BE2C (cell line): ENCODE results near the gene ITGB2.

Experiments
- DNase-seq: peaks from one replicate; pipeline ENCODE4 v3.0.0-alpha.2; 2020
- H3K27me3 ChIP-seq: fragments of 250-450 bp; sonication (Bioruptor Pico); 2 replicates; pipeline ENCODE4 v1.5.1; 2020; ENCODE audit warnings: mild to moderate bottlenecking
- H3K36me3 ChIP-seq: fragments of 250-450 bp; sonication (Bioruptor Pico); 2 replicates; pipeline ENCODE4 v1.5.1; 2020; ENCODE audit warnings: mild to moderate bottlenecking
- H3K4me1 ChIP-seq: fragments of 250-450 bp; sonication (Bioruptor Pico); 2 replicates; pipeline ENCODE4 v1.5.1; 2020
- H3K4me3 ChIP-seq: 2 replicates; pipeline ENCODE4 v1.5.1; 2011; ENCODE audit warnings: low read depth, low read length
- H3K9me3 ChIP-seq: fragments of 250-450 bp; sonication (Bioruptor Pico); 2 replicates; pipeline ENCODE4 v1.5.1; 2020
- CTCF ChIP-seq: IDR thresholded peaks from 2 replicates; pipeline ENCODE4 v1.5.1; 2012; ENCODE audit warnings: mild to moderate bottlenecking, low read depth, low read length

The ITGB2 gene

GRCh38 chr21:44871576-44872269 is 49.0 kb downstream of the ITGB2 start:
- Histone ChIP-seq H3K4me1 (peaks cover 7% of the 10 kb centered on the region), H3K4me3 (peak overlapping the region; percentile 89), H3K27me3 (peaks cover 27% of the 10 kb centered on the region), H3K36me3 (peaks cover 3% of the 10 kb centered on the region; the same call in 1 of the 2 replicates), H3K9me3 (no peaks in the 10 kb centered on the region)
- DNase-seq, result no peak
- TF ChIP-seq CTCF, result no peak

GRCh38 chr21:44870748-44871495 is 49.8 kb downstream of the ITGB2 start:
- H3K4me3 ChIP-seq, result no peak overlapping the region

GRCh38 chr21:44869781-44870747 is 50.6 kb downstream of the ITGB2 start:
- no peak for DNase-seq
- Histone ChIP-seq H3K27me3 (peaks cover 11% of the 10 kb centered on the region), H3K4me3 (no peak overlapping the region), H3K36me3 (peaks cover 10% of the 10 kb centered on the region), H3K4me1 (peaks cover 7% of the 10 kb centered on the region), H3K9me3 (no peaks in the 10 kb centered on the region)
- TF ChIP-seq CTCF, result no peak

More at GRCh38 chr21:44870748-44871495, 49.8 kb downstream of the ITGB2 start:
- TF ChIP-seq CTCF, result no peak
- peaks cover 7% of the 10 kb centered on the region for H3K4me1 ChIP-seq
- H3K36me3 ChIP-seq, result peaks cover 3% of the 10 kb centered on the region; the same call in 1 of the 2 replicates
- no peaks in the 10 kb centered on the region for H3K9me3 ChIP-seq
- DNase-seq, result no peak
- H3K27me3 ChIP-seq, result peaks cover 19% of the 10 kb centered on the region

- no peak overlapping the region for H3K4me3 ChIP-seq
- no peaks in the 10 kb centered on the region for H3K27me3 ChIP-seq
- no peaks in the 10 kb centered on the region for H3K9me3 ChIP-seq
- DNase-seq, result no peak
- peaks cover 7% of the 10 kb centered on the region for H3K4me1 ChIP-seq
- no peak for TF ChIP-seq CTCF
- H3K36me3 ChIP-seq, result peaks cover 22% of the 10 kb centered on the region
These were observed 52.0 kb downstream of the ITGB2 start for GRCh38 chr21:44868707-44869106.

- Histone ChIP-seq H3K27me3 (no peaks in the 10 kb centered on the region), H3K36me3 (peaks cover 22% of the 10 kb centered on the region), H3K4me3 (no peak overlapping the region), H3K9me3 (no peaks in the 10 kb centered on the region), H3K4me1 (peaks cover 7% of the 10 kb centered on the region)
- no peak for DNase-seq
- no peak for TF ChIP-seq CTCF
These were observed 52.5 kb downstream of the ITGB2 start for GRCh38 chr21:44867999-44868700.
